Mesenchymal stem cell (in vitro differentiated cells and primary cell): ENCODE data around the gene AKNA.

ENCODE experiments used
- DNase-seq: peaks from one replicate; pipeline ENCODE4 v3.0.0-alpha.2; 2013
- H2AFZ ChIP-seq: one replicate; pipeline ENCODE4 v1.6.1; 2013; ENCODE audit warnings: low read depth, mild to moderate bottlenecking, control low read depth, inconsistent platforms, low read length, moderate library complexity
- H2AK5ac ChIP-seq: 2 replicates; pipeline ENCODE4 v1.6.1; 2013; ENCODE audit warnings: low read length, moderate library complexity, mild to moderate bottlenecking, inconsistent platforms; ENCODE audit not compliant: severe bottlenecking
- H2BK120ac ChIP-seq: one replicate; pipeline ENCODE4 v1.6.1; 2013; ENCODE audit warnings: low read depth, mild to moderate bottlenecking, inconsistent platforms, low read length, moderate library complexity
- H2BK12ac ChIP-seq, 2 experiments: one replicate each; pipeline ENCODE4 v1.6.1; 2013; ENCODE audit warnings: inconsistent platforms in 2 of 2, low read length in 2 of 2, mild to moderate bottlenecking in 2 of 2, moderate library complexity in 2 of 2, control low read depth in 1 of 2
- H2BK15ac ChIP-seq: one replicate; pipeline ENCODE4 v1.6.1; 2013; ENCODE audit warnings: mild to moderate bottlenecking, low read depth, inconsistent platforms; ENCODE audit not compliant: poor library complexity, severe bottlenecking
- H2BK5ac ChIP-seq: 2 replicates; pipeline ENCODE4 v1.6.1; 2013; ENCODE audit warnings: low read depth, mild to moderate bottlenecking, low read length, control low read depth, inconsistent platforms; ENCODE audit not compliant: poor library complexity, severe bottlenecking
- H3K14ac ChIP-seq, 2 experiments: one replicate each; pipeline ENCODE4 v1.6.1; 2013; ENCODE audit warnings: inconsistent platforms in 2 of 2, low read length in 2 of 2, control low read depth in 1 of 2, mild to moderate bottlenecking in 1 of 2, moderate library complexity in 1 of 2
- H3K18ac ChIP-seq, 2 experiments: one replicate each; pipeline ENCODE4 v1.6.1; 2013; ENCODE audit warnings: inconsistent platforms in 2 of 2, low read length in 2 of 2, control low read depth in 1 of 2, low read depth in 1 of 2, mild to moderate bottlenecking in 1 of 2
- H3K23ac ChIP-seq, 2 experiments: one replicate each; pipeline ENCODE4 v1.6.1; 2013; ENCODE audit warnings: inconsistent platforms in 2 of 2, low read length in 2 of 2, mild to moderate bottlenecking in 2 of 2, moderate library complexity in 2 of 2, control low read depth in 1 of 2
- H3K27ac ChIP-seq: 2 replicates; pipeline ENCODE4 v1.5.1; 2013; ENCODE audit warnings: mild to moderate bottlenecking, moderate library complexity, low read length, control low read depth, inconsistent platforms; ENCODE audit not compliant: poor library complexity, severe bottlenecking
- H3K27me3 ChIP-seq, 2 experiments: 2 replicates each; pipeline versions ENCODE4 v1.6.1 to v1.7.0; 2013; ENCODE audit warnings: low read length in 2 of 2, mild to moderate bottlenecking in 2 of 2, moderate library complexity in 2 of 2, control low read depth in 1 of 2, inconsistent platforms in 1 of 2; ENCODE audit not compliant: control insufficient read depth in 1 of 2, insufficient read depth in 1 of 2
- H3K36me3 ChIP-seq, 2 experiments: 2 replicates each; pipeline versions ENCODE4 v1.6.1 to v1.7.0; 2013; ENCODE audit warnings: low read length in 2 of 2, control low read depth in 1 of 2, inconsistent platforms in 1 of 2, low read depth in 1 of 2, mild to moderate bottlenecking in 1 of 2; ENCODE audit not compliant: insufficient read depth in 2 of 2, control insufficient read depth in 1 of 2
- H3K4ac ChIP-seq, 2 experiments: one replicate each; pipeline ENCODE4 v1.6.1; 2013; ENCODE audit warnings: inconsistent platforms in 2 of 2, low read length in 2 of 2, mild to moderate bottlenecking in 2 of 2, moderate library complexity in 2 of 2, control low read depth in 1 of 2, low read depth in 1 of 2
- H3K4me1 ChIP-seq: 2 replicates; pipeline ENCODE4 v1.6.1; 2013; ENCODE audit warnings: low read depth, low read length, control low read depth; ENCODE audit not compliant: control insufficient read depth, insufficient read depth
- H3K4me2 ChIP-seq: 2 replicates; pipeline ENCODE4 v1.6.1; 2013; ENCODE audit warnings: low read length, mild to moderate bottlenecking, inconsistent platforms; ENCODE audit not compliant: poor library complexity, severe bottlenecking
- H3K4me3 ChIP-seq, 2 experiments: 2 replicates each; pipeline versions ENCODE4 v1.5.1 to v1.7.0; 2013; ENCODE audit warnings: low read length in 2 of 2, mild to moderate bottlenecking in 2 of 2, control low read depth in 1 of 2, low read depth in 1 of 2; ENCODE audit not compliant: insufficient read depth in 1 of 2
- H3K79me1 ChIP-seq: replicated peaks from 2 replicates; pipeline ENCODE4 v1.6.1; 2013; ENCODE audit warnings: mild to moderate bottlenecking, control low read depth, low read length, inconsistent platforms; ENCODE audit not compliant: poor library complexity, severe bottlenecking
- H3K9ac ChIP-seq: 2 replicates; pipeline ENCODE4 v1.7.0; 2013; ENCODE audit warnings: mild to moderate bottlenecking, low read length, moderate library complexity
- H3K9me3 ChIP-seq: 2 replicates; pipeline ENCODE4 v1.7.0; 2013; ENCODE audit warnings: mild to moderate bottlenecking, low read length; ENCODE audit not compliant: control insufficient read depth
- H4K8ac ChIP-seq: one replicate; pipeline ENCODE4 v1.6.1; 2013; ENCODE audit warnings: inconsistent platforms, mild to moderate bottlenecking, low read length, moderate library complexity
- H4K91ac ChIP-seq: one replicate; pipeline ENCODE4 v1.6.1; 2013; ENCODE audit warnings: mild to moderate bottlenecking, low read length, inconsistent platforms
- WGBS: methylation state at CpG from one replicate; pipeline ENCODE4 v1.1.7; 2013; ENCODE audit warnings: mixed read lengths; 5-methylcytosine and 5-hydroxymethylcytosine counted together

The AKNA gene

GRCh38 chr9:114348906-114349482, 38.8 kb downstream of the AKNA start:
- H3K79me1 ChIP-seq, result peaks cover 1% of the 10 kb centered on the region
- no peak overlapping the region for H3K23ac ChIP-seq
- H3K4me2 ChIP-seq, result peak overlapping the region; percentile 24
- no peaks in the 10 kb centered on the region for H3K27me3 ChIP-seq
- H3K14ac ChIP-seq, result peak overlapping the region in 1 of 2 experiments; percentile 30
- 8% methylated on average over 8 of the region's 9 CpGs for WGBS
- H3K9ac ChIP-seq, result peak overlapping the region; percentile 34
- no peak overlapping the region for H3K4me3 ChIP-seq
- peak overlapping the region; percentile 78 for H2AK5ac ChIP-seq
- H2BK120ac ChIP-seq, result no peak overlapping the region
- no peak overlapping the region for H2BK5ac ChIP-seq
- H3K4me1 ChIP-seq, result peaks cover 20% of the 10 kb centered on the region
- no peak overlapping the region for H3K4ac ChIP-seq
- H2AFZ ChIP-seq, result no peak overlapping the region
- no peaks in the 10 kb centered on the region for H3K9me3 ChIP-seq
- H2BK15ac ChIP-seq, result peak overlapping the region; percentile 94
- H4K8ac ChIP-seq, result peak overlapping the region; percentile 81
- peaks cover 50 to 75% of the 10 kb centered on the region in 2 experiments for H3K36me3 ChIP-seq
- H3K27ac ChIP-seq, result peak overlapping the region; percentile 91
- DNase-seq, result peak; percentile 100
- peak overlapping the region in 1 of 2 experiments; percentile 33 for H2BK12ac ChIP-seq
- peak overlapping the region; percentile 41 to 56 for H3K18ac ChIP-seq
- no peak overlapping the region for H4K91ac ChIP-seq

- Histone ChIP-seq H3K18ac (peak overlapping the region; percentile 41 to 56), H3K36me3 (peaks cover 54 to 77% of the 10 kb centered on the region in 2 experiments), H3K79me1 (peaks cover 1% of the 10 kb centered on the region), H3K4ac (peak overlapping the region in 1 of 2 experiments; percentile 14), H3K27ac (peak overlapping the region; percentile 81), H2BK5ac (peak overlapping the region; percentile 21), H2BK120ac (no peak overlapping the region), H2BK15ac (no peak overlapping the region), H4K91ac (peak overlapping the region; percentile 43), H3K14ac (peak overlapping the region in 1 of 2 experiments; percentile 30), H3K9ac (no peak overlapping the region), H3K4me1 (peaks cover 20% of the 10 kb centered on the region), H3K4me2 (peak overlapping the region; percentile 24), H4K8ac (no peak overlapping the region), H2AFZ (no peak overlapping the region), H2BK12ac (peak overlapping the region in 1 of 2 experiments; percentile 33), H3K23ac (no peak overlapping the region), H3K27me3 (no peaks in the 10 kb centered on the region), H3K9me3 (no peaks in the 10 kb centered on the region), H2AK5ac (peak overlapping the region; percentile 28), H3K4me3 (no peak overlapping the region)
- DNase-seq, result no peak
- WGBS, result 78% methylated on average over 12 of the region's 12 CpGs
Measured at GRCh38 chr9:114348261-114348905, 39.4 kb downstream of the AKNA start.

GRCh38 chr9:114347675-114348074, 40.1 kb downstream of the AKNA start:
- Histone ChIP-seq H4K8ac (no peak overlapping the region), H4K91ac (peak overlapping the region; percentile 11), H3K4me1 (peaks cover 20% of the 10 kb centered on the region), H3K9me3 (no peaks in the 10 kb centered on the region), H2BK120ac (no peak overlapping the region), H2BK15ac (peak overlapping the region; percentile 13), H3K4me3 (no peak overlapping the region), H3K23ac (no peak overlapping the region), H2AFZ (no peak overlapping the region), H3K27me3 (no peaks in the 10 kb centered on the region), H3K79me1 (peaks cover 1% of the 10 kb centered on the region), H3K9ac (no peak overlapping the region), H2BK12ac (no peak overlapping the region), H3K36me3 (peaks cover 59 to 80% of the 10 kb centered on the region in 2 experiments), H3K4me2 (no peak overlapping the region), H2AK5ac (no peak overlapping the region), H3K4ac (no peak overlapping the region), H3K27ac (no peak overlapping the region), H2BK5ac (no peak overlapping the region), H3K14ac (no peak overlapping the region), H3K18ac (no peak overlapping the region)
- WGBS, result 92% methylated on average over 15 of the region's 15 CpGs
- DNase-seq, result no peak

GRCh38 chr9:114346146-114346545, 41.6 kb downstream of the AKNA start:
- Histone ChIP-seq H2BK5ac (no peak overlapping the region), H2BK12ac (no peak overlapping the region), H3K23ac (no peak overlapping the region), H2BK120ac (no peak overlapping the region), H3K14ac (no peak overlapping the region), H4K91ac (no peak overlapping the region), H3K4me1 (peaks cover 20% of the 10 kb centered on the region), H3K18ac (no peak overlapping the region), H3K9ac (no peak overlapping the region), H2AFZ (no peak overlapping the region), H3K4ac (no peak overlapping the region), H3K27me3 (no peaks in the 10 kb centered on the region), H4K8ac (no peak overlapping the region), H3K27ac (no peak overlapping the region), H3K36me3 (peaks cover 71 to 86% of the 10 kb centered on the region in 2 experiments), H3K79me1 (peaks cover 1% of the 10 kb centered on the region), H3K4me3 (no peak overlapping the region), H3K4me2 (no peak overlapping the region), H2BK15ac (no peak overlapping the region), H2AK5ac (no peak overlapping the region), H3K9me3 (no peaks in the 10 kb centered on the region)
- no peak for DNase-seq
- WGBS, result 94% methylated on average over 11 of the region's 11 CpGs
